ENCODE measurements around the gene ILRUN.

DNA sequence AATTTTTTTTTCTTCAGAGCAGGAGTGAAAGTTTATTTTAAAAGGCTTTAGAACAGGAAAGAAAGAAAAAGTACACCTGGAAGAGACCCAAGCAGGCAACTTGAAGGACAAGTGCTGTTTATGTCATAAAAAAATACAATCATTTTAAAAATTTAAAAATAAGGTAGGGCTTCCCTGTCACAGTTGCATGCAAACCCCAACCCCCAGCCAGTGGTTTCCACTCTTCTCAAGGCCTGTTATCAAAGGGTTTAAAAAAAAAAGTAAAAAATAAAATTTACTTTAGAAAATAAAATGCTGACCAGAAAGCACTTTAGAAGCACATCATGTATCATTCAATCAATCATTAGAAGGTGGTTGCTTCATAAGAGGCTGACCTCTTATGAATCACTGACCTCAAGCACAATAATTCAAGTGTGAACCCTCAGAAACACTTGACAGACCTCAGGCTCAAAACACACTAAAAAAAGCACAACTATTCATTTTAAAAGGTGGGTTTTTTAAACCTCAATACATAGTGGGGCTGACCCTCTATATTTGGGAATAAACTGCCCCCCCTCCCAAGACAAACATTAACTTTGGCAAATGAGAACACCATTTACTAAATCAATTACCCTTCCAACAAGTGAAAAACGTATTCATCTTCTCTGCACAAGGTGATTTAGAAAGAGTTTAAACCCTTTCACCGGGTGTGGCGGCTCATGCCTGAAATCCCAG, 15.6 kb downstream of the ILRUN start:
- TF ChIP-seq, protein P1, sequence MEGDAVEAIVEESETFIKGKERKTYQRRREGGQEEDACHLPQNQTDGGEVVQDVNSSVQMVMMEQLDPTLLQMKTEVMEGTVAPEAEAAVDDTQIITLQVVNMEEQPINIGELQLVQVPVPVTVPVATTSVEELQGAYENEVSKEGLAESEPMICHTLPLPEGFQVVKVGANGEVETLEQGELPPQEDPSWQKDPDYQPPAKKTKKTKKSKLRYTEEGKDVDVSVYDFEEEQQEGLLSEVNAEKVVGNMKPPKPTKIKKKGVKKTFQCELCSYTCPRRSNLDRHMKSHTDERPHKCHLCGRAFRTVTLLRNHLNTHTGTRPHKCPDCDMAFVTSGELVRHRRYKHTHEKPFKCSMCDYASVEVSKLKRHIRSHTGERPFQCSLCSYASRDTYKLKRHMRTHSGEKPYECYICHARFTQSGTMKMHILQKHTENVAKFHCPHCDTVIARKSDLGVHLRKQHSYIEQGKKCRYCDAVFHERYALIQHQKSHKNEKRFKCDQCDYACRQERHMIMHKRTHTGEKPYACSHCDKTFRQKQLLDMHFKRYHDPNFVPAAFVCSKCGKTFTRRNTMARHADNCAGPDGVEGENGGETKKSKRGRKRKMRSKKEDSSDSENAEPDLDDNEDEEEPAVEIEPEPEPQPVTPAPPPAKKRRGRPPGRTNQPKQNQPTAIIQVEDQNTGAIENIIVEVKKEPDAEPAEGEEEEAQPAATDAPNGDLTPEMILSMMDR (IDR thresholded peaks at IDR 0.05), result no peak
- TF ChIP-seq POLR2A (IDR thresholded peaks at IDR 0.05), result no peak

All from lower leg skin (tissue), 3 donors.